ENCODE data around the gene THSD4. TPM values are rescaled to one million over a fixed set of nuclear protein-coding genes. Genes with fewer than 3 reads are reported as not detected.

Gene THSD4
- total RNA-seq, 2 donors from 2014 or later, result 16.3 to 18.8 TPM

DNA sequence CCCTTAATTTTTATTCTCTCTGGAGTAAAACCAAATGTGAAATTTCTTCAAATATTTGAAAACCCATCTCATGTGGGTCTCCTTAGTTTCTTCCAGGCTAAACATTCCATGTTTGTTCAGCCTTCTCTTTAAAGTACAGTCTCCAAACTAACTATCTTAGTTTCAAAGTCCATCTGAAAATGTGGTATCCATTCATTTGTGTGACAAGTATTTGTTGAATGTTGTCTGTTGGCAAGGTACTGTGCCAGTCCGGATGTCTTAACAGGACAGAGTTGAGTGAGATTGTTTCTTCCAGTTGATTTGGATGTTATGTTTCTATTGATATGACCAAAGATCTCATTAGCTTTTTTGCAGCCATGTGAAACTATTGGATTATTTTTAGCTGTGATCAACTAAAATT lies 347.4 kb downstream of the THSD4 start:
- intact Hi-C loops (cut with DNase I), result no loop called here
- no peak for DNase-seq (ENCODE audit: low spot score)

DNA sequence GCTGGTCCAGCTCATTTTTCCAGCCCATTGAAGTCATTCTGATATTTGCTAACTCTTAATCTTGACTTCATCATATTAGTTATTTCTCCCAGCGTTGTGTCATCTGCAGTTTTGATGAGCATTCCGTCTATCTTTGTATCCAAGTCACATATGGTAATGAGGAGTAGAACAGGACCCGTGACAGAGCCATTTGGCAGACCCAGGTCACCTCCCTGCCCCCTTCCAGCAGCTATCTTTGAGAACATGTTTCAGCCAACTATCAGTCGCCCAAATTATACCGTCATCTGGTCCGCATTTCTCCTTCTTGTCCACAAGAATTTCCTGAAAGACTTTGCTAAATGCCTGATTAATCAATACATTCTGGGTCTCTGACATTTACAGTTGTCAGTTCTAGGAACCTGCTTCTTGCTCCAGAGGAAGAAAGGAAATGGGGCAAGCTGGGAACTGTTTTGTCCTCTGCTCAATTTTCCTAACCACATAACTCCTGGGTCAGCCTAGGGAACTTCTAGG lies 347.9 kb downstream of the THSD4 start:
- intact Hi-C loops (cut with DNase I), result no loop called here
- DNase-seq (ENCODE audit: low spot score), result no peak

DNA sequence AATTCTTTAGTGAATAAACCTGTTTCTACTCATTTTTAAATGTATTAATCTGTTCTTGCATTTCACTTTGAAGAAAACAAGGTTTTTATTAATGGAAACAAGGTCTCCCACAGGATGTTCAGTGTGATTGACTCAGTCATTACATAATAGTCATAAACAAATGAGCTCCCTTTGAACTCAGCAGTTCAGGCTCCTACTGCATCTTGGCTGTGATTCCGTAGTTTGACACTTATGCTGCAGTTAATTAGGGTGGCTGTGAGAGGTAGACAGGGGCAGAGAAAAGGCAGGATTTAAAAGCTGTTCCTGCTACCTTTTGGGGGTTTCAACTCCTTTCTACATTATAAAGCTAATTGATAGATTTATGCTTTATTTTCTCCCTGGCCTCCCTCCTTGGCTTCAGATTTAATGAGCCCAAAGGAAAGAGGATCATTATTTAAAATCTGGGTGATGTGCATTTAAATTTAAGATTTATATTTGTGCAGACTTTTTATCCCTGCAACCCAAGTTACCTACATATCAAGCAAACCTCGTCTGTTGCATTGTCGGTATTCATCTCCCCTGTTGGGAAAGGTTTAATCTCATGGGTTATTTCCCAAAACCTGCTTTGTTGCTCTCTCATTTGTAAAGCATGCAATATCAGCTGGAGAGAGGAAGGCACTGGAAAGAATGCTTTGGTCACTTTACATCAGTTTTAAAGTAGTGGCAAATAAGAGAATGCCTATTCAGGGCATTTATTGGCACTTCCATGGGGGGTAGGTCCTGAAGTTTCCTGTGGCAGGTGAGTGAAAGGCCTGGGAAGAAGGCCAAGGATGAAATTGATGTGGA lies 350.1 kb downstream of the THSD4 start:
- intact Hi-C loops (cut with DNase I), result no loop called here
- no peak for DNase-seq (ENCODE audit: low spot score)

DNA sequence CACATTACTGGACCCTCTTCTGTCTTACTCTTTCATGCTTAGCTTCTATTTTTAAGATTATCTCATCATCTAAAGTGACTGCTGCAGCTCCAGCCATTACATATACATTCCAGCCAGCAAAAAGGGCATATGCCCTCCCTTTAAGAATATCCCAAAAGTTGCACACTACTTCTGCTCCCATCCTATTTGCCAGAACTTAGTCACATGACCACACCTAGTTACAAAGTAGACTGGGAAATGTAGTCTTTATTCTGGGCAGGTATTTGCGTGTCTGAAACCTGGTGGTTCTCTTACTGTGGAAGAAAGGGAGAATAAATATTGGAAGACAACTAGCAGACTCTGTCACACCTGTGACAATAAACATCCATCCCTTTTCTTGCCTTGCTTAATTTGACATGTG lies 353.4 kb downstream of the THSD4 start:
- no peak for DNase-seq (ENCODE audit: low spot score)
- intact Hi-C loops (cut with DNase I), result no loop called here

DNA sequence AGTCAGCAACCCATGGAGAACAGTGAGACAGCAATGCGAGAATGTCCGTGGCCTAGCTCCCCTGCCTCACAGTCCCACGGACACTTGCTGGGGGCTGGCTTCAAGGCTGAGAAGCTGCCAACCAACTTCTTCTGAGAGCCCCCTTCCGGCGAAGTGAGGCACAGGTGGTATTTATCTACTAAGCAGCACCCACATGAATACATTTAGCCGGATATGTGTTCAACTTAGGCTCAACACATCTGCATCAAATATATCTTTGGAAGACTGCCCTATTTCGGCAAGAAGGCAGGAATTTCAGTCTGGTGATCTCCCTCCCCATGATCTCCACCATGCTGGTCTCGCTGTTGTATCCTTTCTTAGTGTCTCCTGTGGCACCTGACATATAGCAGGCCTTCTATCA lies 354.1 kb downstream of the THSD4 start:
- DNase-seq (ENCODE audit: low spot score), result no peak
- intact Hi-C loops (cut with DNase I), result no loop called here

DNA sequence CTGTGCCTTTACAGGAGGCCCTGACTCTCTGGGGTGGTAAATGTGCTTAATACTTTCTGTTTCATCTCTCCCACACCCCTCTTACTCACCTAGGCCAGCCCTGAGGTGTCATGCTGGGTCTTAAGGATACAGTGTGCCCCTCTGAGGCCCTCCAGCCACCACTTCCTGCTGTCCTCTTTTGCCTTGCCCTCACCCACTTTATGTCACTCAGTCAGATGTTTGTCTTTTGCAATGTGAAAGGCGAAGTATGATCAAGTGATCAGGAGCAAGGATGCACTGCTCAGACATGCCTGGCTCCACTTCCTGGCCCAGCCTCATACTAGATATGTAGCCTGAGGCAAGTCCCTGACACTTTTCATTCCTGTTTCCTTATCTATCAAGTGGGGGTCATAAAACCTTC lies 356.1 kb downstream of the THSD4 start:
- intact Hi-C loops (cut with DNase I), result no loop called here
- no peak for DNase-seq (ENCODE audit: low spot score)

DNA sequence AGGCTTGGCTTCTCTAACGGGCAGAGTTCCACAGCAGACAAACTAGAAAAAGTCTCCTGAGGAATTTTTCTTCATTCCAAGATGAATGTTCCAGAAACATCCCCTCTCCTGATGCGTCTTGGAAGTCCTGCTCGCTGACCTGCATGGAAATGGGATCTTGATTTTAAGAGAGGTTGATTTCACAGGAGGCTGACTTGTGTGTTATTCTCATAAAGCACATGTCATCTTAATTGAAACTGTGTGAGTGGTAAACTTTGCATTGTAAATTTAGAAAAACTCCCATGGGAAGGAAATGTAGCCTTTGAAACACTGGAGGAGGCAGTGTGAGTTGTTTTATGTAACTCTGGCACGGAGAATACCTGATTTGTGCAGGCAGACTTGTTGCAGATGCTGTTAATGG lies 357.3 kb downstream of the THSD4 start:
- intact Hi-C loops (cut with DNase I), result no loop called here
- no peak for DNase-seq (ENCODE audit: low spot score)

DNA sequence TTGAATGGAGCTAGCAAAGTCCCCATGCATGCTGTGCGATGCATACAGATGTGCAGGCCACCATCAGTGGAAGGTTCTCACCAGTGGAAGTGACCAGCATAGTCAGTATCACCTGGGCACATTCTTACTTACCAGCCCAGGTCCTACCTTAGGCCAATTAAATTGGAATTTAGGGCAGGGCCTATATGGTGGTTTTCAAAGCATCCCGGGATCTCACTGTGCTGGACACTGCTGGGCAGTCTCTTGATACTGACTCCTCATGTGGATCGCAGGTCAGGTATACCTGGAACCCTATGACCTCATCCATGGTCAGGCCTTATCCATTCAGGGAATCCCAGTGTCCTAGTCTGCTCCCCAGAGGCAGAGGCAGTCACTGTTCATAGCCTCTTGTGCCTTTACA lies 358.5 kb downstream of the THSD4 start:
- no peak for DNase-seq (ENCODE audit: low spot score)
- intact Hi-C loops (cut with DNase I), result no loop called here

DNA sequence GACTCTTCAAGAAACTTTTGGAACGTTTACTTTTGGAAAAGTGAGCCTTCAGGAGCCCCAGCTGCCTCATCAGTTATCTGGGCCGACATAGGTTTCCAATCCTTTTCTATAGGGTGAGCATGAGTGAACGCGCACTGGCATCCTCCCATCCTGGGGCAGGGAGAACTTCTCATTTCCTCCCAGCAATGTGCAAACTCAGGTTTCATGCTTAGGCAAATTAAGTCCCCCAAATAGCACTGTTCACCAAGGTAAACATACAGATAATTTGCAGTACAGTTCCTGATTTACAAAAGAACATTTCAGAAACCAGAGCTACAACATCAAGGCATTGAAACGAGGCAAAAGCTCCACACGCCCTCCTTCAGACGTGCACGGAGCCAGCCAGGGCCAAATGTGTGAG lies 361.6 kb downstream of the THSD4 start:
- DNase-seq (ENCODE audit: low spot score), result no peak
- intact Hi-C loops (cut with DNase I), result loop anchor here in 1 of 2 donors (5.0 kb wide), 1 partner anchor 1360 kb away; no protein-coding TSS in a partner anchor

DNA sequence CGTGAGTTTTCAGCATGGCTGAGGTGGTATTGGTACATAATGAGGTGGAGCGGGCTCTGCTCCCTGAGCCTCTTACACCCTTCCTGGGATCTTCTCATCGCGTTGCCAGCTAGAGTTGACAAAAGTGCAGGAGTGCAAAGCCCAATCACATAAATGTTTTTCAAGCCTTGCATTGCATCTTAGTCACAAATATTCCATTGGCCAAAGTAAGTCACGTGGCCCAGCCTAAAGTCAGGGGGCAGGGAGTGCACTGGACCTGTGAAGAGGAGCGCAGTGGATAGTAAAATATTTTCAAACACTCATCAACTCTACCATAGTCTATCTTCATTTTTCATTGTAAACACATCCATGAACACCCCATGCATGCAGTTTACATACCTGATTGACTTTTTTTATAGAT lies 365.3 kb downstream of the THSD4 start:
- DNase-seq (ENCODE audit: low spot score), result no peak
- intact Hi-C loops (cut with DNase I), result no loop called here

DNA sequence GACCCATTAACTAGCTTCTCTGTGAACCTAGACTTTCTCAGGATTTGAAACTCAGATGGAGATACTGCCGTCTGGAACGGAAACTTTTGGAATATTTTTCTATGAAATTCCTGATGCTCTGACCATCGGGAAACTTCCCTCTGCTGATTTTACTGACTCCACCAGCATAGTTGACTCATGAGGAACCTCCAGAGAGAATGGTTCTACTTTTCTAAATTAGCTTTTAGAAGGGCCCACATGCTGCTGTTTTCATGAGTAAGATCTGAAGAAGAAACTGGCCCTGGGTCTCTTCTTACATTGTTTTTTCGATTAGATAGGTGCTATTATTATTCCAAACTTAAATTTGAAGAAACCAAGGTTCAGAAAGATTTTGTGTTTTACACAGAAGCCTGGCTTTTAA lies 368.8 kb downstream of the THSD4 start:
- intact Hi-C loops (cut with DNase I), result no loop called here
- no peak for DNase-seq (ENCODE audit: low spot score)

DNA sequence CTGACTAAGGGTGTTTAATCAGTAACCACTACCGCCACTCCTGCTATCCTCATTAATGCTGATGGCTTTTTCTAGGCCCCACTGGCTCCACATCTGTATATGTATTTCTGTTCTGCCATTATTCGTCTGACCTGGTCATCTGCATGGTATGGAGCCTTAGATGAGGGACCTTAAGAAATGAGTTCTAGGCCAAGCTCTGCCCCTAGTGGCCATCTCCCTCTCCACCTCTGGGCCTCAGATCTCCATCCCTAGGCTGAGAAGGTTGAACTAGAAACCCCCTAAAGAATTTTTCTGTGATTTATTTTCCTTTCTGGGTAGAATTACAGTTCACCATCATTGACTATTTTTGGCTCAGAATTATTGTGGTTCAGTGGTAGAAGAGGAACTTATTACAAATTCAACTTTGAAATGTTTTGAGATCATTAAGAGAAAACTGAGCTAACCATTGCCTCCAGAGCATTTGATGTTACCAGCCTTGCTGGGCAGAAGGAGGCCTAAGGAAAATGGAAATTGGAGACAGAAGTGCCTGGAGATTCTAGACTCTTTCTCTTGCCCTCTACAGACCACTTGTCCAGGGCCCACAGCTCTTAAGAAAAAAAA lies 369.9 kb downstream of the THSD4 start:
- DNase-seq (ENCODE audit: low spot score), result no peak
- intact Hi-C loops (cut with DNase I), result no loop called here

DNA sequence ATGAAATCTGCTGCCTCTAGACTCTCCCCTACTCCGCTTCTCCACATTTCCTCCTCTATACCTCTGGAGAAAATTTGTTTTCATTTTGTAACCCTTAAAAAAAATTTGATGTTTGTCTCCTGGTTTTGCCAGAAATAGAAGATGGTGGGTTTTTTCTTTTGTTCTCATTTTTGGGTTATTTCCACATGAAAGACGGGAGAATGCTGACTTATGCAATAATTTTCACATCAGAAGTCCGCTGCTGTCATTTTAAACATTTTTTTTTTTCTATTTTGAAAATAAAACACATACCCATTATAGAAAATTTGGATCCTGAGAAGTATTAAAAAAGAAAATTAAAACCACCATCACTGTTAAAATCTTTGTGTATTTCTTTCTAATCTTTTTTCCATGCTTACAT lies 374.3 kb downstream of the THSD4 start:
- intact Hi-C loops (cut with DNase I), result no loop called here
- no peak for DNase-seq (ENCODE audit: low spot score)

DNA sequence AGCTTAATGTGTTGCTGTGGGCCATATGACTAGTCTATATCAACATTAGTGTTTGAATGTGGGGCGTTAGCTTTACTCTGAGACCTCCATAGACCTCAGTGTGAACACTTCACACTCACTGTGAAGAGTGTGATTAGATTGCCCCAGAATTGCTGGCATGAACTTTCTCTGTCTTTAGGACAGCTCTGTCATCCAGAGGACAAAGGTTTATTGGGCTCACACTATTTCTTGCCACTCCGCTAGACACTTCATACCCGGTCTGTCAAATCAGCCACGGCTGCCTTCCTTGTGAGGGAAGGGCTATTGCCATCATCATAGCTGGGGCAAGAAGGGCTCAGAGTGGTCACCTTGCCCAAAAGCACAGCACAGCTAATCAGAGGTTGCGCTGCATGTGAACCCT lies 378.3 kb downstream of the THSD4 start:
- DNase-seq (ENCODE audit: low spot score), result no peak
- intact Hi-C loops (cut with DNase I), result no loop called here

DNA sequence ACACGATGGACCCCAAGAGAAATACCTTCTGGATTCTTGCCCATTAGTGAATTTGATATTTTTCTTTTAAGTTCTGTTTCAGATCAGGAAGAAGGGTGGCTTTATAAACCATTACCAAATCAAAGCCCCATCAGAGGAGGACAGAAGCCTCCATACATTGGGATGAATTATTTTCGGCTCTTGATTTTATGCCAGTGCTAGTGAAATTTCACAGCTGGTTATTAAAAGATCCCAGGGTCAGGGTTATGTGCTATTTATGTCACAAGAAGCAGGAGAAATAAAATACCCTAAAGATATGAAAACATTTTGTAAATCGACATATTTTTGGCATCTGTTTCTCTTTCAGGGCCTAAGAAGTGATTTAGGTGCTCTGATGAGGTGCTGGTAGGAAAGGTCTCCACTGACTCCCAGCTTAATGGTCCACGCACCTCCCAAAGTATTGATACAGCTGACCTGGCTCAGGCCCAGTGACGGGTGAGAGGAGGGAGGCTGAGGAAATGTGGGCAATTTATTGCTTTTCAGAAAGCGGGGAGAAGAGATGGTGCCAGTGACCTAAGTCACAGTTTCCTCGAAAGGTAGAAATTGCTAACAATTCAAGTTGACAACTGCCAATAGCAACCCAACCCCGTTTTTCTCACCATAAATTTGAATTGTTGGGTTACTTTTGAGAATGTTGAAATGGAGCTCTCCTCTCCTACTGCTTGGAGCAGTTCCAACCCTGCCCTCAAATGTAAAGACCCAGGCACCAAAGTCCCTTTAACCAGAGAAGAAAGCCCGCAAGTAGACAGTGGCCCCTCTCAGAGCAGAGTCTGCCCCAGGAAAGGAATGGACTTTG lies 379.5 kb downstream of the THSD4 start:
- no peak for DNase-seq (ENCODE audit: low spot score)
- intact Hi-C loops (cut with DNase I), result no loop called here

DNA sequence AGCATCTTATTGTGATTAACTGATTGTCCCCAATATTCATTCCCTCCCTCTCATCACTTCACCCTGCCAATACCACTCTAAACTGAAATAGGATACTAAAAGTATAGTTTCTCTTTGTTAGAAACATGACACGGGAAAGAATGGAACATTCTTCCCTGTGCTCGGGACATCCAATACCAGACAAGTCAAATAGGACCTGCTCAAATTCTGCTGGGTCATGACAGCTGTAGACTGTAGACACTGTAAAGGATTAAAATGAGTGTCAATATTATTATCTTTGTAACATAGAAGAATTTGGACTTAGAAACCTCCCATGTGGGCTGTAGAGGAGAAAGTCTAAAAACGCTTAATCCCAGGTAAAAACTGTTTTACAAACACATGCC lies 380.1 kb downstream of the THSD4 start:
- intact Hi-C loops (cut with DNase I), result no loop called here
- no peak for DNase-seq (ENCODE audit: low spot score)

DNA sequence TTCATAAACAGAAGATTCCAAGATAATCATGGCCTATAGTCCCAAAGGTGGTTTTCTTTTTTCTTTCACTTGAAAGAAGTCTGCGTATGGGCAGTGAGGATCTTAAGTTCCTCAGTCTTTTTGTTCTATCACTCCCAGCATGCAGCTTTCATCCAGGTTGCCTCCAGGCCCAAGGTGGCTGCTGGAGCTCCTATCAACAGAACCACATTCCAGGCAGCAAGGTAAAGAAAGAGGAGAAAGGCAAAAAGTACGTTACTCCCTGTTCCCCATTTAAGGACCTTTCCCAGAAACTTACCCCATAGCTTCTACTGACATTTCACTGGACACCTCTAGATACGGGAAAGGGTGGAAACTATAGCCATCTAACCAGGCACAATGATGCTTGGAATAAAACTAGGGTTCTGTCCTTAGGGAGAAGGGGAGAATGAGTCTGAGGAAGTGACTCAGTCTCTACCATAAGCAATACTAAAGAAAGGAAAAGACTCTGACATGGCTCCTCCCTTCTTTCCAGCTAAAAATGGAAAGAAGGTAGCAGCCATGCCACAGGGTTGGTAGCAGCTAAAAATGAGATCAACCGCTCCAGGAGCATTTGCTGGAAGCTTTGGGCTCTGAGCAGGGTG lies 381.2 kb downstream of the THSD4 start:
- no peak for DNase-seq (ENCODE audit: low spot score)
- intact Hi-C loops (cut with DNase I), result no loop called here

DNA sequence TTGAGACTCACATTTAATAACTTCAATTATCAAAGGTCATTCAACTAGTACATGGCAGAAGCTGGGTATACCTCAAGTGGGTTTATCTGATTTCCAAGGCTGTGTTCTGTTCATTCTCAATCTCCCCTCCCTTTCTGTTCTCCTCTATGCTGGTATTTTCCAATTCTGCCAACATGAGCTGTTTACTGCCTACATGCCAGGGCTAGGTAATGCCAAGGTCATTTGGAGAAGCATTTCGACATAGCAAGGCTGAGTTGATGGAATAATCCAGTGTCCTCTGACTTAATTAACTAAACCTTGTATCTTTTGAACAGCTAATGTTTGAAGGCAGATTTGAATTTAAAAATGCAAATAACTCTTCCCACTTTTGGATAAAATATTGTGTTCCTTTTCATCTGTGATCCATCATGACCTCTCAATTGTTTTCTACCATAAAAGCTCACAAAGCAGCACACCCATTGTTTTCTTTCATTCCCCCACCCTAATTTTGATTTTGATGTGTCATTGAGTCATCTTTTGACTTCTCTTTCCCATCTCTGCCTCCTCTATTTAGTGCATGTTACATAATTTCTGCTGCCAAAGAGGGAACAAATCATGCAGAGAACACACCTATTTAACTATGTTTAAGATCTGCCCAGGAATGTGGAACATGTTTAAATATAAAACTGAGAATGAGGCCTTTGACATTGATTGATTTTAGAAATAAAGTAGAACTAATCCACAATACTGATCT lies 386.2 kb downstream of the THSD4 start:
- intact Hi-C loops (cut with DNase I), result no loop called here
- DNase-seq (ENCODE audit: low spot score), result no peak

DNA sequence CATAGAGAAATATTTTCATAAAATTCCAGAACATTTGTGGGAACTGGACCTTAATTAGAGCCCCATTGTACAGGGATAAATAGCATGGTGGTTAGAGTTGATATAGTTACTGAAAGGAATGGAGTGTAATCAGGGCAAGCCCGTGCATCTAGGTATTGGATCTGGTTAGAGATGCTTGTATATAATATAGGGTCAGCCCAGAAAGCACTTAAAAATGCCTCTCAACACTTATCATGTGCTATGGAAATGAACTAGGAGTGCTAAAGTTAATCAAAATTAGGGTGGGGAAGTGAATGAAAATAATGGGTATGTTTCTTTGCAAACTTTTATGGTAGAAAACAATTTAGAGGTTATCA lies 386.8 kb downstream of the THSD4 start:
- DNase-seq (ENCODE audit: low spot score), result no peak
- intact Hi-C loops (cut with DNase I), result no loop called here

Measured in posterior vena cava (tissue), 2 donors.